Loucy (cell line): ENCODE measurements around the gene FMN2.

Source experiments
- CTCF ChIP-seq: fragments of 200-600 bp; sonication (generic); conservative IDR thresholded peaks from 2 replicates; pipeline ENCODE4 v1.5.1; 2014; ENCODE audit warnings: mild to moderate bottlenecking, antibody characterized with exemption, low read length
- EZH2phosphoT487 ChIP-seq: fragments of 200-600 bp; IDR thresholded peaks from 2 replicates; pipeline ENCODE4 v1.6.1; 2018; ENCODE audit warnings: antibody characterized with exemption, mild to moderate bottlenecking, moderate library complexity, borderline replicate concordance

- TF ChIP-seq CTCF (no peak), EZH2phosphoT487 (no peak)
Measured at GRCh38 chr1:240414237-240414636, 322.6 kb downstream of the FMN2 start.
